MM.1S (cell line): Measurements from ENCODE around the gene SMC1B.
"Not testable (repeated sequence)": the region's sequence is repeated elsewhere in the genome, so short reads cannot be mapped to it uniquely, and the experiment has no call there.

Experiments
- DNase-seq: peaks from one replicate; pipeline ENCODE4 v3.0.0-alpha.2; 2015
- H2AFZ ChIP-seq: fragments of 300-600 bp; sonication (generic); 2 replicates; pipeline ENCODE4 v1.6.0; 2016; ENCODE audit warnings: antibody characterized with exemption, low read length
- H3F3A ChIP-seq: fragments of 300-600 bp; sonication (generic); 2 replicates; pipeline ENCODE4 v1.6.1; 2016; ENCODE audit warnings: mild to moderate bottlenecking, antibody characterized with exemption, low read length, moderate library complexity, mixed read lengths; ENCODE audit not compliant: insufficient read depth
- H3K27ac ChIP-seq: fragments of 300-600 bp; sonication (generic); 2 replicates; pipeline ENCODE4 v1.5.1; 2016; ENCODE audit warnings: mild to moderate bottlenecking, low read length
- H3K27me3 ChIP-seq: fragments of 300-600 bp; sonication (generic); replicated peaks from 2 replicates; pipeline ENCODE4 v1.6.0; 2016; ENCODE audit warnings: low read length; ENCODE audit not compliant: insufficient read depth
- H3K36me3 ChIP-seq: fragments of 300-600 bp; sonication (generic); replicated peaks from 2 replicates; pipeline ENCODE4 v1.6.1; 2016; ENCODE audit warnings: mild to moderate bottlenecking, low read length, mixed read lengths; ENCODE audit not compliant: insufficient read depth
- H3K4me1 ChIP-seq: fragments of 300-600 bp; sonication (generic); 2 replicates; pipeline ENCODE4 v1.6.1; 2016; ENCODE audit warnings: low read length, mixed read lengths
- H3K4me2 ChIP-seq: fragments of 300-600 bp; sonication (generic); 2 replicates; pipeline ENCODE4 v1.6.0; 2016; ENCODE audit warnings: low read depth, low read length
- H3K4me3 ChIP-seq: fragments of 300-600 bp; sonication (generic); 2 replicates; pipeline ENCODE4 v1.5.1; 2016; ENCODE audit warnings: low read length, mixed read lengths
- H3K79me2 ChIP-seq: fragments of 300-600 bp; sonication (generic); 2 replicates; pipeline ENCODE4 v1.6.1; 2016; ENCODE audit warnings: mixed run types, low read length, mixed read lengths
- H3K9ac ChIP-seq: fragments of 300-600 bp; sonication (generic); 2 replicates; pipeline ENCODE4 v1.6.1; 2016; ENCODE audit warnings: low read length, mixed read lengths
- H3K9me2 ChIP-seq: fragments of 300-600 bp; sonication (generic); replicated peaks from 2 replicates; pipeline ENCODE4 v1.6.1; 2016; ENCODE audit warnings: mild to moderate bottlenecking, low read length, mixed read lengths; ENCODE audit not compliant: insufficient read depth
- H3K9me3 ChIP-seq: fragments of 300-600 bp; sonication (generic); replicated peaks from 2 replicates; pipeline ENCODE4 v1.6.1; 2016; ENCODE audit warnings: mild to moderate bottlenecking, low read length, mixed read lengths; ENCODE audit not compliant: insufficient read depth
- H4K20me1 ChIP-seq: fragments of 300-600 bp; sonication (generic); 2 replicates; pipeline ENCODE4 v1.6.1; 2016; ENCODE audit warnings: mild to moderate bottlenecking, low read length, moderate library complexity, mixed read lengths; ENCODE audit not compliant: insufficient read depth
- CTCF ChIP-seq: fragments of 300-600 bp; sonication (generic); IDR thresholded peaks from 2 replicates; pipeline ENCODE4 v1.5.1; 2016; ENCODE audit warnings: antibody characterized with exemption, low read length, mixed read lengths
- EZH2 ChIP-seq: fragments of 300-600 bp; sonication (generic); optimal IDR thresholded peaks from 2 replicates; pipeline ENCODE3; 2017; ENCODE audit warnings: low read depth, mild to moderate bottlenecking, antibody characterized with exemption, low read length, mixed read lengths
- EZH2phosphoT487 ChIP-seq: fragments of 300-600 bp; sonication (generic); IDR thresholded peaks from 2 replicates; pipeline ENCODE4 v1.6.1; 2018; ENCODE audit warnings: antibody characterized with exemption, low read length

The SMC1B gene

DNA sequence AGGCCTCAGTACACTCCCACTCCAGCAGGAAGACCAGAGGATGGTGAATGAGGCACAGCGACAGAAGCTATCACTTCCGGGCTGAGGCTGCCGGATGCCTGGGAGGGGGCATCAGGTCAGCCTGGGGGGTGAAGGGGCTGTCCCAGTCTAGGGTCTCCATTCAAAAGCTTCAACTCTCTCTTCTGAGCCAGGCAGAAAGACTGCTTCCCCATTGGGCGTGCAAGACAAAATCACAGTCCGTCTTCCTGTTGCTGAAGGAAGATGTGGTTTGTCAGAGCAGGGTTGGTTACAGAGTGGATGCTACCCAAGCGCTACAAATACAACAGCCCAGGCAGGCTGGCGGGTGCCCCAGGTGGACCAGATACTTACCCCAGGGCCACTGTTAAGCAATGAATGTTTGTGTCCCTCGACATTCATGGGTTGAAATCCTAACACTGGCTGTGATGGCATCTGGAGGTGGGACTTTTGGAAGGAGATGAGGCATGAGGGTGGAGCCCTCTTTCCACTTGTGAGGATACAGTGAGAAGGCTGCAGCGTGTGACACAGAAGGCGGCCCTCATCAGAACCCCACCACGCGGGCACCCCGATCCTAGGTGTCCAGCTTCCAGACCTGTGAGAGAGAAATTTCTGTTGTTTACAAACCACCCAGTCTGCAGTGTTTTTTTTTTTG, 116.6 kb downstream of the SMC1B start:
- no peaks in the 10 kb centered on the region for H3K9me2 ChIP-seq
- H4K20me1 ChIP-seq = no peaks in the 10 kb centered on the region
- no peaks in the 10 kb centered on the region for H3F3A ChIP-seq
- TF ChIP-seq CTCF = no peak
- TF ChIP-seq EZH2 = no peak
- TF ChIP-seq EZH2phosphoT487 = no peak
- H3K27ac ChIP-seq = no peak overlapping the region
- no peak for DNase-seq
- no peaks in the 10 kb centered on the region for H3K4me1 ChIP-seq
- H3K4me2 ChIP-seq = no peak overlapping the region
- peaks cover 4% of the 10 kb centered on the region for H3K27me3 ChIP-seq
- H3K4me3 ChIP-seq = no peak overlapping the region
- H2AFZ ChIP-seq = no peak overlapping the region
- no peaks in the 10 kb centered on the region for H3K79me2 ChIP-seq
- H3K9ac ChIP-seq = no peak overlapping the region
- H3K36me3 ChIP-seq = no peaks in the 10 kb centered on the region
- H3K9me3 ChIP-seq = no peaks in the 10 kb centered on the region

- Histone ChIP-seq H3K4me3 (no peak overlapping the region), H4K20me1 (no peaks in the 10 kb centered on the region), H3K27ac (no peak overlapping the region), H3K4me2 (no peak overlapping the region), H3K9me3 (no peaks in the 10 kb centered on the region), H3K4me1 (no peaks in the 10 kb centered on the region), H3K79me2 (no peaks in the 10 kb centered on the region), H3K9ac (no peak overlapping the region), H3K9me2 (no peaks in the 10 kb centered on the region), H3K27me3 (peaks cover 4% of the 10 kb centered on the region), H3K36me3 (no peaks in the 10 kb centered on the region), H3F3A (no peaks in the 10 kb centered on the region), H2AFZ (no peak overlapping the region)
- no peak for TF ChIP-seq EZH2phosphoT487
- no peak for TF ChIP-seq EZH2
- TF ChIP-seq CTCF = no peak
- no peak for DNase-seq
Measured at GRCh38 chr22:45295492-45295891, 117.9 kb downstream of the SMC1B start.

GRCh38 chr22:45295004-45295403, 118.4 kb downstream of the SMC1B start:
- H3K4me2 ChIP-seq, H2AFZ ChIP-seq, H3K4me1 ChIP-seq, H3K9me3 ChIP-seq, H3K79me2 ChIP-seq, DNase-seq, H3K9ac ChIP-seq, H3K36me3 ChIP-seq, H3F3A ChIP-seq, H4K20me1 ChIP-seq, H3K27me3 ChIP-seq, H3K9me2 ChIP-seq, H3K27ac ChIP-seq, H3K4me3 ChIP-seq: not testable (repeated sequence)
